Mucosa of rectum (tissue), 2 donors: ENCODE results near the gene TUT4.

ENCODE experiments used
- H3K27ac ChIP-seq, 2 donors: one replicate each; pipeline ENCODE4 v1.7.0; 2013; ENCODE audit warnings: inconsistent platforms in 2 of 2, low read depth in 2 of 2, low read length in 2 of 2
- H3K27me3 ChIP-seq, 2 donors: one replicate each; pipeline ENCODE4 v1.7.0; 2013; ENCODE audit warnings: low read length in 2 of 2; ENCODE audit not compliant: control insufficient read depth in 2 of 2, insufficient read depth in 2 of 2
- H3K36me3 ChIP-seq, 2 donors: one replicate each; pipeline ENCODE4 v1.7.0; 2013; ENCODE audit warnings: low read length in 2 of 2; ENCODE audit not compliant: control insufficient read depth in 2 of 2, insufficient read depth in 2 of 2
- H3K4me1 ChIP-seq, 2 donors: one replicate each; pipeline ENCODE4 v1.7.0; 2013; ENCODE audit warnings: low read length in 2 of 2, mild to moderate bottlenecking in 1 of 2; ENCODE audit not compliant: control insufficient read depth in 2 of 2, insufficient read depth in 2 of 2
- H3K4me3 ChIP-seq, 2 donors: one replicate each; pipeline ENCODE4 v1.7.0; 2013; ENCODE audit warnings: low read length in 2 of 2
- H3K9ac ChIP-seq, 2 donors: one replicate each; pipeline ENCODE4 v1.7.0; 2013; ENCODE audit warnings: low read length in 2 of 2, low read depth in 1 of 2, mild to moderate bottlenecking in 1 of 2
- H3K9me3 ChIP-seq, 2 donors: one replicate each; pipeline ENCODE4 v1.7.0; 2013; ENCODE audit warnings: low read length in 2 of 2; ENCODE audit not compliant: control insufficient read depth in 2 of 2
- donor health status: healthy.
- donor health status: Normal muscosa, but diverticular disease.

Gene TUT4

DNA sequence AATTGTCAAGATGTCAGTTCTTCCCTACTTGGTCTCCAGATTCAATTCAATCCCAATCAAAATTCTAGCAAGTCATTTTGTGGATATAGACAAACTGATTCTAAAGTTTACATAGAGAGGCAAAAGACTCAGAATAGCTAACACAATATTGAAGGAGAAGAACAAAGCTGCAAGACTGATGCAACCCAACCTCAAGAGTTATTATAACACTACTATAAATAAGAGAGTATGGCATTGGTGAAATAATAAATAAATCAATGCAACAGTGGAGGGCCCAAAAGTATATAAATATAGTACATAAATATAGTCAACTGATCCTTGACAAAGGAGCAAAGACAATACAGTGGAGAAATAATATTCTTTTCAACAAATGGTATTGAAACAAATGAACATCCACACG, 98.8 kb downstream of the TUT4 start:
- Histone ChIP-seq H3K4me1 (no peaks in the 10 kb centered on the region), H3K36me3 (peaks cover 0 to 12% of the 10 kb centered on the region in 2 donors), H3K9me3 (no peaks in the 10 kb centered on the region), H3K27me3 (no peaks in the 10 kb centered on the region), H3K9ac (no peak overlapping the region), H3K4me3 (no peak overlapping the region), H3K27ac (no peak overlapping the region)

DNA sequence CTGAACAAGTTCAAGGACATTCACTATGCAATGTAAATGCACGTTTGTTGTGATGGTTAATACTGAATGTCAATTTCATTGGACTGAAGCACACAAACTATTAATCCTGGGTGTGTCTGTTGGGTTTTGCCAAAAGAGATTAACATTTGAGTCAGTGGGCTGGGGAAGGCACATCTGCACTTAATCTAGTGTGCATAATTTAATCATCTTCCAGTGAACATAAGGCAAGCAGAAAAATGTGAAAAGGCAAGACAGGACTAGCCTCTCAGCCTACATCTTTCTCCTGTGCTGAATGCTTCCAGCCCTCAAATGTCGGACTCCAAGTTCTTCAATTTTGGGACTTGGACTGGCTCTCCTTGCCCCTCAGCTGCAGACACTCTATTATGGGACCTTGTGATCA, 108.4 kb downstream of the TUT4 start:
- Histone ChIP-seq H3K9me3 (no peaks in the 10 kb centered on the region), H3K27me3 (no peaks in the 10 kb centered on the region), H3K4me1 (no peaks in the 10 kb centered on the region), H3K9ac (no peak overlapping the region), H3K27ac (no peak overlapping the region), H3K4me3 (no peak overlapping the region), H3K36me3 (peaks cover 10 to 15% of the 10 kb centered on the region in 2 donors)

DNA sequence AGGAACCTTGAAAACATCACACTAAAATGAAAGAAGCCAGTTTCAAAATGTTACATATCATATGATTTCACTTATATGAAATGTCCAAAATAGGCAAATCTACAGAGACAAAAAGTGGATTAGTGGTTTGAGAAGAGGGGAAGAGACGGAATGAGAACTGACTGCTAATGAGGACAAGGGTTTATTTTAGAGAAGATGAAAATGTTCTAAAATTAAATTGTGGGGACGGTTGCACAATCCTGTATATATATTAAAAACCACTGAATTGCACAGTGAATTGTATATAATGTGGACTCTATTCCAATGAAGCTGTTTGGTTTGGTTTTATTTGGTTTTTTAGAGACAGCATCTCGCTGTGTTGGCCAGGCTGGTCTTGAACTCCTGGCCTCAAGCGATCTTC, 112.9 kb downstream of the TUT4 start:
- H3K4me1 ChIP-seq: no peaks in the 10 kb centered on the region
- H3K9me3 ChIP-seq: no peaks in the 10 kb centered on the region
- no peak overlapping the region for H3K9ac ChIP-seq
- H3K27ac ChIP-seq: no peak overlapping the region
- H3K27me3 ChIP-seq: no peaks in the 10 kb centered on the region
- H3K36me3 ChIP-seq: peaks cover 9 to 28% of the 10 kb centered on the region in 2 donors
- H3K4me3 ChIP-seq: no peak overlapping the region

DNA sequence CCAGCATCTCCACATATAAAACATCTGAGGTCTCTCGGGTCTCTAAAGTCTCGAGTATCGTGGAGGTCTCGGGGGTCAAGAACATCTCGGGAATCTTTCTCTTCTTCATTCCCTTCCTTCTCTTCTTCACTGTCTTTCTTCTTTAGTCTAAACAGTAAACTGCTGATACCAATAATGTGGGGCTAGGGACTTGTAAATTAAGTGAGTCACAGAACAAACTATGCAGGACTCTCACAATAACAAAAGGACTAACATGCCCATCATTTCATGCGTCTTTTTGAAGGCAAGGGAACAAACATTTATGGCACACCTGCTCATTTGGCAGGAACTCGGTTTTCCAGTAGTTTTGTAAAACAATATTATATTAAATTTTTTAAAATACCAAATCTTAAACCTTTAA, 116.1 kb downstream of the TUT4 start:
- Histone ChIP-seq H3K4me1 (no peaks in the 10 kb centered on the region), H3K9ac (no peak overlapping the region), H3K27ac (no peak overlapping the region), H3K36me3 (peaks cover 9 to 23% of the 10 kb centered on the region in 2 donors), H3K9me3 (no peaks in the 10 kb centered on the region), H3K4me3 (no peak overlapping the region), H3K27me3 (no peaks in the 10 kb centered on the region)

DNA sequence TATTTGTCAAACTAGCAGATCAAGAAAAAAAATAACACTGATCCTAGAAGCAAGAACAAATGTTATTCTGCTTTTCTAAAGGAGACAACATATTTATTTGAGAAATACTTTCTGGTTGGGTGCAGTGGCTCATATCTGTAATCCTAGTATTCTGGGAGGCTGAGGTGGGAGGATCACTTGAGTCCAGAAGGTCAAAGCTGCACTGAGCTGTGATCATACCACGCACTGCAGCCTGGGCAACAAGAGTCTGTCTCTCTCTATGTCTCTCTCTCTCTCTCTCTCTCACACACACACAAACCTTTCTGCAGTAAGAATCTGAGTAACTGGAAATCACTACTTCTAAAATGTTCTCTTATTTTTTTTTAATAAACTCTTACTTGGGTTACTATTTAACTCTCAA, 117.2 kb downstream of the TUT4 start:
- H3K9me3 ChIP-seq: no peaks in the 10 kb centered on the region
- no peak overlapping the region for H3K27ac ChIP-seq
- no peak overlapping the region for H3K4me3 ChIP-seq
- no peaks in the 10 kb centered on the region for H3K27me3 ChIP-seq
- no peak overlapping the region for H3K9ac ChIP-seq
- H3K4me1 ChIP-seq: no peaks in the 10 kb centered on the region
- H3K36me3 ChIP-seq: peaks cover 13 to 26% of the 10 kb centered on the region in 2 donors

DNA sequence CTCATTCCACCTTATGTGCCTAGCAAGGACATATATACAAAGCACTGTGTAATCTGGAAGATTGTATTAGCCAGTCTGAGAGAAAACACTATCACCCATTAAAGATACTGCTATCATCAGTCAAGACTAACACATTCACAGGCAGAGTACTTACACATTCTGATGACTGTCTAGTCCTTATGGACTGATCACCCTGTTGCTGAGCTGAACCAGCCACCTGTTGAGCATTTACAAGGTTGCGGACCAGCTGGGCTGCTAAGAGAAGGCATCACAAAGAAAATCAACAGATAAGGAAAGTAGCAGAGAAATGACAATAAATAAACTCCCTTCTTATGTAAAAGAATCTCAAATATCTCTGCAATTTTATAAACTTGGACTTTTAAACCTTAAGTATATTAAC, 117.7 kb downstream of the TUT4 start:
- Histone ChIP-seq H3K4me3 (no peak overlapping the region), H3K9me3 (no peaks in the 10 kb centered on the region), H3K4me1 (no peaks in the 10 kb centered on the region), H3K36me3 (peaks cover 13 to 28% of the 10 kb centered on the region in 2 donors), H3K9ac (no peak overlapping the region), H3K27me3 (no peaks in the 10 kb centered on the region), H3K27ac (no peak overlapping the region)

DNA sequence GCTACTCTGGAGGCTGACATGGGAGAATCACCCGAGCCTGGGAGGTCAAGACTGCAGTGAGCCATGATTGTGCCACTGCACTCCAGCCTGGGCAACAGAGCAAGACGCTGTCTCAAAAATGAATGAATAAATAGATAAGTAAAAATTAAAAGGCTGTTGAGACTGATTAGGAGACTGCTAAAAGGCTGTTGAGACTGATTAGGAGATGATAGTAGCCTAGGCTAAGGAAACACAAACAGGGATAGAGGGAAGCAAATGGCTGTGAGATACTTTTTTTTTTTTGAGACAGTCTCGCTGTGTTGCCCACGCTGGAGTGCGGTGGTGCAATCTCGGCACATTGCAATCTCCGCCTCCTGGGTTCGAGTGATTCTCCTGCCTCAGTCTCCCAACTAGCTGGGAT, 120.1 kb downstream of the TUT4 start:
- Histone ChIP-seq H3K9ac (no peak overlapping the region), H3K27ac (no peak overlapping the region), H3K4me1 (no peaks in the 10 kb centered on the region), H3K9me3 (no peaks in the 10 kb centered on the region), H3K4me3 (no peak overlapping the region), H3K36me3 (peaks cover 13 to 21% of the 10 kb centered on the region in 2 donors), H3K27me3 (no peaks in the 10 kb centered on the region)

DNA sequence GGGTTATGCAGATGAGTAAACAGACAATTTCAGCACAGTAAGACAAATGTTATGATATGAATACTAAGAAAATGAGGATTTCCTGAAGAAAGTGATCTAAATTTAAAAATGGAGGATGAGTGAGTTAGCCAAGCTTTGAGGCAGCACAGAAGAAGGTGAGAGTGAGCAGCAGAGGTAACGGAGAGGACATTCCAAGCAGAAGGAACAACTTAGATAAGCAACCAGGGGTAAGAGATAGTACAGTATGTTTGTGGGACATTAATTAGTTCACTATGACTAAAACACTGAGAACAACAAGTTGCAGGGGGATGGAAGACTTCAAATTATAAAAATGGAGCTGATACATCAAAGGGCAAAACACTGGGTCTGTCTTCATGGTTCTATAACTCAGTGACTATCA, 125.7 kb downstream of the TUT4 start:
- Histone ChIP-seq H3K4me3 (no peak overlapping the region), H3K9ac (no peak overlapping the region), H3K9me3 (no peaks in the 10 kb centered on the region), H3K4me1 (peaks cover 0 to 2% of the 10 kb centered on the region in 2 donors), H3K27ac (no peak overlapping the region), H3K27me3 (no peaks in the 10 kb centered on the region), H3K36me3 (peaks cover 12 to 30% of the 10 kb centered on the region in 2 donors)

DNA sequence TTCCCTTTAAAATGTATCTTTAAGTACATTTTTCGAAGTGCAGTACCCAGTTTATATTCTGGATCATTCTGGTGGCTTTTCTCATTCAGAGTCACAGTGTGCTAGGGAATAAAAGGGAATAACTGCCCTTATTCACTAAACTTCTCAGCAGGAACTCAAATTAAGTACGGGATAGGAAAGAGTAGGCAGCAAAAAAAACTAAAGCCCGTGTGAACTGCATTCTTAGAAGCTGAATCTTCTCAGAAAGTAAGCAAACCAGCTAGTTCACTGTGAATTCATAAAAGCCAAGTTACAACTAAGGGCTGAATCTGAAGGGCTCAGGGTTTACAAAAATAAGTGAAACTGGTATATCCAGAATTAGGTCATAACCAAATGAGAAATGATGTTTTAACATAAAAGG, 126.5 kb downstream of the TUT4 start:
- Histone ChIP-seq H3K27ac (no peak overlapping the region), H3K4me1 (peaks cover 0 to 2% of the 10 kb centered on the region in 2 donors), H3K36me3 (peaks cover 12 to 30% of the 10 kb centered on the region in 2 donors), H3K9ac (no peak overlapping the region), H3K9me3 (no peaks in the 10 kb centered on the region), H3K27me3 (no peaks in the 10 kb centered on the region), H3K4me3 (no peak overlapping the region)

DNA sequence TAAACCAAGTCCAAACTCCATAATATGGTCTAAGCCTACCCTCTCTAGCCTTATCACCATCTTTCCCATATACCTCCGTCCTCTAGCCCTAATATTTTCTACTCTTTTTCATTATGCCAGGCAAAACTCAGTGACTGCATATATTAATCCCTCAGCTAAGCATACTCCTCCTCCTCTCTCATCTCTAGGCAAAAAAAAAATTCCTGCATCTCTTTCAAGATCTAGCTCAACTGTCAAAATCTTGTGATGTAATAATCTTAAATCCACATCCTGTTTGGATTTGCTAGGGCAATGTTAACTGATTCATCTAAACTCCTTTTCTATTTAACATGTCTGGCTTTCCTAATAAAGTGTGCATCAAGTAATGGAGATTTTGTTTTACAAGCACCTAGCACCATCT, 128.1 kb downstream of the TUT4 start:
- H3K36me3 ChIP-seq: peaks cover 8 to 26% of the 10 kb centered on the region in 2 donors

DNA sequence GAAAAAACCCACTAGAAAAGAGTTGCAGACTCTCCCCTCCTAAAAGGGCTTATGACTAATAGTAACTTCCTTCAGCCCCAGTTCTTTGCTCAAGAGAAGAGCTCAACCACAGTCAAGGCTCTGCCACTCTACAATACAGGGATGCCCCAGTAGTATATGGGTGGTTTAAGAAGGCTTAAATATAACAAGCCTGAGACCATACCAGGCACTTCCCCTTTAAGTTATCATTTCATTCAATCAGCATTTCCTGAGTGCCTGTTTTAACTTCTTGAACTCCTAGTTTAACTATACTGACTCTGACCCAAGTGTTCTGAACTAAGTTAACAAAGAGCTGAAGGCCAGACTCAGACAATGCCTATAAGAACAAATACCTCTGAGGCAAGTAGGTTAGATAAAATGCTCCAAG, 128.7 kb downstream of the TUT4 start:
- Histone ChIP-seq H3K4me1 (peaks cover 0 to 2% of the 10 kb centered on the region in 2 donors), H3K4me3 (no peak overlapping the region), H3K36me3 (peaks cover 8 to 26% of the 10 kb centered on the region in 2 donors), H3K9ac (no peak overlapping the region), H3K27me3 (no peaks in the 10 kb centered on the region), H3K9me3 (no peaks in the 10 kb centered on the region), H3K27ac (no peak overlapping the region)

More for the DNA sequence above, 128.1 kb downstream of the TUT4 start:
- no peak overlapping the region for H3K27ac ChIP-seq
- no peaks in the 10 kb centered on the region for H3K9me3 ChIP-seq
- H3K4me1 ChIP-seq: peaks cover 0 to 2% of the 10 kb centered on the region in 2 donors
- H3K4me3 ChIP-seq: no peak overlapping the region
- no peak overlapping the region for H3K9ac ChIP-seq
- no peaks in the 10 kb centered on the region for H3K27me3 ChIP-seq
